Measurements from ENCODE around the gene ALKAL2. TPM values are rescaled to one million over a fixed set of nuclear protein-coding genes. Genes with fewer than 3 reads are reported as not detected.

Gene ALKAL2
- polyA plus RNA-seq, 1 experiment: not detected

GRCh38 chr2:309954-310510 is 22.1 kb upstream of the ALKAL2 start:
- H3K9me3 ChIP-seq (ENCODE audit: control insufficient read depth, insufficient read depth, low read length): peaks cover 13% of the 10 kb centered on the region
- H3K4me3 ChIP-seq (ENCODE audit: low read depth, low read length): no peak overlapping the region
- ChIA-PET CTCF (no interaction called here), POLR2A (no interaction called here)
- DNase-seq (ENCODE audit: low read depth, low spot score): no peak
- no peaks in the 10 kb centered on the region for H3K27me3 ChIP-seq (ENCODE audit: control insufficient read depth, insufficient read depth, low read length)
- TF ChIP-seq, protein P1, sequence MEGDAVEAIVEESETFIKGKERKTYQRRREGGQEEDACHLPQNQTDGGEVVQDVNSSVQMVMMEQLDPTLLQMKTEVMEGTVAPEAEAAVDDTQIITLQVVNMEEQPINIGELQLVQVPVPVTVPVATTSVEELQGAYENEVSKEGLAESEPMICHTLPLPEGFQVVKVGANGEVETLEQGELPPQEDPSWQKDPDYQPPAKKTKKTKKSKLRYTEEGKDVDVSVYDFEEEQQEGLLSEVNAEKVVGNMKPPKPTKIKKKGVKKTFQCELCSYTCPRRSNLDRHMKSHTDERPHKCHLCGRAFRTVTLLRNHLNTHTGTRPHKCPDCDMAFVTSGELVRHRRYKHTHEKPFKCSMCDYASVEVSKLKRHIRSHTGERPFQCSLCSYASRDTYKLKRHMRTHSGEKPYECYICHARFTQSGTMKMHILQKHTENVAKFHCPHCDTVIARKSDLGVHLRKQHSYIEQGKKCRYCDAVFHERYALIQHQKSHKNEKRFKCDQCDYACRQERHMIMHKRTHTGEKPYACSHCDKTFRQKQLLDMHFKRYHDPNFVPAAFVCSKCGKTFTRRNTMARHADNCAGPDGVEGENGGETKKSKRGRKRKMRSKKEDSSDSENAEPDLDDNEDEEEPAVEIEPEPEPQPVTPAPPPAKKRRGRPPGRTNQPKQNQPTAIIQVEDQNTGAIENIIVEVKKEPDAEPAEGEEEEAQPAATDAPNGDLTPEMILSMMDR (IDR thresholded peaks at IDR 0.05; ENCODE audit: low read depth, low read length): no peak
- H3K27ac ChIP-seq (ENCODE audit: low read depth, low read length): no peak overlapping the region

GRCh38 chr2:309148-309953 is 21.5 kb upstream of the ALKAL2 start:
- Histone ChIP-seq H3K27ac (ENCODE audit: low read depth, low read length) (no peak overlapping the region), H3K27me3 (ENCODE audit: control insufficient read depth, insufficient read depth, low read length) (no peaks in the 10 kb centered on the region), H3K9me3 (ENCODE audit: control insufficient read depth, insufficient read depth, low read length) (peaks cover 6% of the 10 kb centered on the region), H3K4me3 (ENCODE audit: low read depth, low read length) (no peak overlapping the region)
- TF ChIP-seq, protein P1 (IDR thresholded peaks at IDR 0.05; ENCODE audit: low read depth, low read length): no peak
- ChIA-PET POLR2A (no interaction called here), CTCF (no interaction called here)
- DNase-seq (ENCODE audit: low read depth, low spot score): no peak

GRCh38 chr2:305366-305765 is 17.5 kb upstream of the ALKAL2 start:
- TF ChIP-seq, protein P1 (IDR thresholded peaks at IDR 0.05; ENCODE audit: low read depth, low read length): no peak
- CTCF ChIA-PET: no interaction called here
- no peak for DNase-seq (ENCODE audit: low read depth, low spot score)

DNA sequence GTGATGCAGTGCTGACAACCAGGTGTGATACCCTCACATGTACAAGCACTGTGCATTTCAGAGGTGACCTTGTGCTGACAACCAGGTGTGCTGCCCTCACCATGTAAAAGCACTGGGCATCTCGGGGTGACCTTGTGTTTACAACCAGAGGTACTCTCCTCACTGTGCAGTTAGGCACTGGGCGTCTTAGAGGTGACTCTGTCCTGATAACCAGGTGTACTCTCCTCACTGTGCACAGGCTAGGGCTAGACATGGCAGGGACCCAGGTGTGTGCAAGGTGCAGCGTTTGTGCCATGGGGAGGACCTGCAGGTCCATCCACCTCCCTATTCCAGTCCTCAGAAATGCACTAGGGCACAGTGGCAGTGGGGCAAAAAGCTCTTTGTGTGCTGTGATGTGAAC is 8.5 kb upstream of the ALKAL2 start:
- POLR2A ChIA-PET: no interaction called here
- Histone ChIP-seq H3K27me3 (ENCODE audit: control insufficient read depth, insufficient read depth, low read length) (no peaks in the 10 kb centered on the region), H3K4me3 (ENCODE audit: low read depth, low read length) (no peak overlapping the region), H3K27ac (ENCODE audit: low read depth, low read length) (no peak overlapping the region), H3K9me3 (ENCODE audit: control insufficient read depth, insufficient read depth, low read length) (no peaks in the 10 kb centered on the region)
- TF ChIP-seq, protein P1 (IDR thresholded peaks at IDR 0.05; ENCODE audit: low read depth, low read length): no peak
- CTCF ChIA-PET: no interaction called here
- no peak for DNase-seq (ENCODE audit: low read depth, low spot score)

More at GRCh38 chr2:305366-305765, 17.5 kb upstream of the ALKAL2 start:
- POLR2A ChIA-PET: no interaction called here
- Histone ChIP-seq H3K27me3 (ENCODE audit: control insufficient read depth, insufficient read depth, low read length) (no peaks in the 10 kb centered on the region), H3K4me3 (ENCODE audit: low read depth, low read length) (no peak overlapping the region), H3K9me3 (ENCODE audit: control insufficient read depth, insufficient read depth, low read length) (no peaks in the 10 kb centered on the region), H3K27ac (ENCODE audit: low read depth, low read length) (no peak overlapping the region)

- Histone ChIP-seq H3K27ac (ENCODE audit: low read depth, low read length) (no peak overlapping the region), H3K9me3 (ENCODE audit: control insufficient read depth, insufficient read depth, low read length) (no peaks in the 10 kb centered on the region), H3K4me3 (ENCODE audit: low read depth, low read length) (no peak overlapping the region), H3K27me3 (ENCODE audit: control insufficient read depth, insufficient read depth, low read length) (no peaks in the 10 kb centered on the region)
- ChIA-PET CTCF (no interaction called here), POLR2A (no interaction called here)
- no peak for DNase-seq (ENCODE audit: low read depth, low spot score)
- TF ChIP-seq, protein P1 (IDR thresholded peaks at IDR 0.05; ENCODE audit: low read depth, low read length): no peak
Observed at GRCh38 chr2:295090-295489, 7.2 kb upstream of the ALKAL2 start.

All from AG04450 (cell line).